DOHH2 (cell line): ENCODE measurements around the gene ATP5IF1.

ENCODE experiments used
- H3F3A ChIP-seq: fragments of 200-600 bp; sonication (generic), shearing (Covaris generic); 2 replicates; pipeline ENCODE4 v1.6.0; 2016; ENCODE audit warnings: antibody characterized with exemption, mild to moderate bottlenecking; ENCODE audit not compliant: control insufficient read depth, insufficient read depth
- H3K27ac ChIP-seq: fragments of 200-600 bp; sonication (generic); 2 replicates; pipeline ENCODE4 v1.5.1; 2014; ENCODE audit warnings: low read depth, mild to moderate bottlenecking, low read length, moderate library complexity
- H3K27me3 ChIP-seq: fragments of 200-600 bp; sonication (generic); 2 replicates; pipeline ENCODE4 v1.6.1; 2014; ENCODE audit warnings: mild to moderate bottlenecking, low read length, mixed read lengths; ENCODE audit not compliant: control insufficient read depth
- H3K36me3 ChIP-seq: fragments of 200-600 bp; sonication (generic); 2 replicates; pipeline ENCODE4 v1.6.1; 2014; ENCODE audit warnings: mild to moderate bottlenecking, low read length, moderate library complexity, mixed read lengths; ENCODE audit not compliant: control insufficient read depth
- H3K4me1 ChIP-seq: fragments of 200-600 bp; sonication (generic); 2 replicates; pipeline ENCODE4 v1.6.1; 2014; ENCODE audit warnings: mild to moderate bottlenecking, low read length, mixed read lengths; ENCODE audit not compliant: control insufficient read depth
- H3K4me2 ChIP-seq: fragments of 200-600 bp; sonication (generic); 2 replicates; pipeline ENCODE4 v1.6.0; 2014; ENCODE audit warnings: mild to moderate bottlenecking, low read length, moderate library complexity
- H3K4me3 ChIP-seq: fragments of 200-600 bp; sonication (generic); 2 replicates; pipeline ENCODE4 v1.5.1; 2014; ENCODE audit warnings: mild to moderate bottlenecking, low read length, mixed read lengths
- H3K79me2 ChIP-seq: fragments of 200-600 bp; sonication (generic); 2 replicates; pipeline ENCODE4 v1.6.1; 2014; ENCODE audit warnings: mild to moderate bottlenecking, low read length, mixed read lengths; ENCODE audit not compliant: control insufficient read depth
- H3K9me2 ChIP-seq: fragments of 200-600 bp; sonication (generic); replicated peaks from 2 replicates; pipeline ENCODE4 v1.6.1; 2014; ENCODE audit warnings: mild to moderate bottlenecking, low read length, mixed read lengths; ENCODE audit not compliant: control insufficient read depth
- H3K9me3 ChIP-seq: fragments of 200-600 bp; sonication (generic); 2 replicates; pipeline ENCODE4 v1.6.1; 2014; ENCODE audit warnings: antibody characterized with exemption, low read length, mixed read lengths; ENCODE audit not compliant: control insufficient read depth, insufficient read depth
- H4K20me1 ChIP-seq: fragments of 200-600 bp; sonication (generic); 2 replicates; pipeline ENCODE4 v1.6.0; 2014; ENCODE audit warnings: low read depth, mild to moderate bottlenecking, antibody characterized with exemption, low read length, moderate library complexity; ENCODE audit not compliant: control insufficient read depth, insufficient read depth
- EZH2phosphoT487 ChIP-seq: fragments of 200-600 bp; sonication (generic); IDR thresholded peaks from 2 replicates; pipeline ENCODE4 v1.6.1; 2017; ENCODE audit warnings: borderline replicate concordance, mild to moderate bottlenecking, antibody characterized with exemption, low read length, moderate library complexity, mixed read lengths
- TF ChIP-seq, protein P1 (sequence below): fragments of 200-600 bp; sonication (generic); IDR thresholded peaks from one replicate; pipeline ENCODE4 v1.5.1; 2014; ENCODE audit warnings: antibody characterized with exemption, mild to moderate bottlenecking, low read depth, low read length; ENCODE audit not compliant: poor library complexity, severe bottlenecking

Gene ATP5IF1

GRCh38 chr1:28200234-28200873 lies 35.6 kb upstream of the ATP5IF1 start:
- no peaks in the 10 kb centered on the region for H3K9me2 ChIP-seq
- no peaks in the 10 kb centered on the region for H3K9me3 ChIP-seq
- no peaks in the 10 kb centered on the region for H3K4me1 ChIP-seq
- TF ChIP-seq EZH2phosphoT487: no peak
- TF ChIP-seq, protein P1, sequence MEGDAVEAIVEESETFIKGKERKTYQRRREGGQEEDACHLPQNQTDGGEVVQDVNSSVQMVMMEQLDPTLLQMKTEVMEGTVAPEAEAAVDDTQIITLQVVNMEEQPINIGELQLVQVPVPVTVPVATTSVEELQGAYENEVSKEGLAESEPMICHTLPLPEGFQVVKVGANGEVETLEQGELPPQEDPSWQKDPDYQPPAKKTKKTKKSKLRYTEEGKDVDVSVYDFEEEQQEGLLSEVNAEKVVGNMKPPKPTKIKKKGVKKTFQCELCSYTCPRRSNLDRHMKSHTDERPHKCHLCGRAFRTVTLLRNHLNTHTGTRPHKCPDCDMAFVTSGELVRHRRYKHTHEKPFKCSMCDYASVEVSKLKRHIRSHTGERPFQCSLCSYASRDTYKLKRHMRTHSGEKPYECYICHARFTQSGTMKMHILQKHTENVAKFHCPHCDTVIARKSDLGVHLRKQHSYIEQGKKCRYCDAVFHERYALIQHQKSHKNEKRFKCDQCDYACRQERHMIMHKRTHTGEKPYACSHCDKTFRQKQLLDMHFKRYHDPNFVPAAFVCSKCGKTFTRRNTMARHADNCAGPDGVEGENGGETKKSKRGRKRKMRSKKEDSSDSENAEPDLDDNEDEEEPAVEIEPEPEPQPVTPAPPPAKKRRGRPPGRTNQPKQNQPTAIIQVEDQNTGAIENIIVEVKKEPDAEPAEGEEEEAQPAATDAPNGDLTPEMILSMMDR: no peak
- 0 out of 2 replicates have a peak, but pooled peaks cover 2% of the 10 kb centered on the region for H3F3A ChIP-seq
- H3K27ac ChIP-seq: no peak overlapping the region
- no peaks in the 10 kb centered on the region for H3K27me3 ChIP-seq
- no peak overlapping the region for H3K4me3 ChIP-seq
- H4K20me1 ChIP-seq: no peaks in the 10 kb centered on the region
- no peaks in the 10 kb centered on the region for H3K79me2 ChIP-seq
- H3K36me3 ChIP-seq: peaks cover 63% of the 10 kb centered on the region
- no peak overlapping the region for H3K4me2 ChIP-seq

GRCh38 chr1:28205243-28205642 lies 30.7 kb upstream of the ATP5IF1 start:
- H3K4me3 ChIP-seq: no peak overlapping the region
- H3K27me3 ChIP-seq: no peaks in the 10 kb centered on the region
- TF ChIP-seq, protein P1: no peak
- TF ChIP-seq EZH2phosphoT487: no peak
- H3K27ac ChIP-seq: no peak overlapping the region
- H3K36me3 ChIP-seq: peaks cover 72% of the 10 kb centered on the region
- no peaks in the 10 kb centered on the region for H3K9me3 ChIP-seq
- H4K20me1 ChIP-seq: no peaks in the 10 kb centered on the region
- no peaks in the 10 kb centered on the region; the same call in 1 of the 2 replicates for H3K4me1 ChIP-seq
- H3K9me2 ChIP-seq: no peaks in the 10 kb centered on the region
- peaks cover 5% of the 10 kb centered on the region for H3K79me2 ChIP-seq
- no peak overlapping the region for H3K4me2 ChIP-seq
- H3F3A ChIP-seq: 0 out of 2 replicates have a peak, but pooled peaks cover 4% of the 10 kb centered on the region

DNA sequence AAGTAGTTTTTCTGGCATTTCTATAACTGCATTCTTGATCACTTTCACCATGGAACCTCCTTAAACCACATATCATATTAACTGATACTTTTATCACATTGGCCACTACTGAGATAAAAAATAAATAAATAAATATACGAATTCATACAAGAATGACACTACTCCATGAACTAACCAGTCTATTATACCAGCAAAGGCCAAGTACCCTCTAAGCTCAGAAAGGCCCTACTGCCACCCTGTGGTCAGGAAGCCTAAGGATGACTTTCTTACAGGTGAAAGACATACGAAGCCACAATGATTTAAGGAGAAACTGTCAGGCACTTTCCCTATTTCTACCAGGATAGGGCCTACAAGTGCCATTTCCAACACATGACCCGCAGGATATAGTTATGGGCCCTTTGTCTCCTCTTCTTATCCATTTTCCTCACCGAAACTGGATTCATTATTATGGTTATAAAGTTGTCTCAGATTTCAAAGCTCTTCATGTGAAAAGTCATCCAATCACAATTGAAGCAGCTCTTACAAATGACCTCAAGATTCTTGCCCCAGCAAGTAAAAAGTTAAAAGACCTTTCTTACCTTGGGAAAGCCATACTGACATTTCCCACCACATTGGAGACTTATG lies 27.0 kb upstream of the ATP5IF1 start:
- H3K36me3 ChIP-seq: peaks cover 75% of the 10 kb centered on the region
- no peak for TF ChIP-seq EZH2phosphoT487
- TF ChIP-seq, protein P1: peak; percentile 73
- no peaks in the 10 kb centered on the region for H3K27me3 ChIP-seq
- peaks cover 11% of the 10 kb centered on the region for H3K79me2 ChIP-seq
- no peaks in the 10 kb centered on the region for H3K9me3 ChIP-seq
- H3K4me3 ChIP-seq: no peak overlapping the region
- peaks cover 5% of the 10 kb centered on the region for H3F3A ChIP-seq
- H3K9me2 ChIP-seq: no peaks in the 10 kb centered on the region
- H3K4me2 ChIP-seq: no peak overlapping the region
- H4K20me1 ChIP-seq: no peaks in the 10 kb centered on the region
- 0 out of 2 replicates have a peak overlapping the region, but pooled peaks have one; percentile 0 for H3K27ac ChIP-seq
- H3K4me1 ChIP-seq: no peaks in the 10 kb centered on the region; the same call in 1 of the 2 replicates
